HK-2 (cell line): ENCODE measurements around the gene ACOT7.
"Not testable (repeated sequence)": the region's sequence is repeated elsewhere in the genome, so short reads cannot be mapped to it uniquely, and the experiment has no call there.

ENCODE experiments used
- DNase-seq: peaks from one replicate; pipeline ENCODE4 v3.0.0-alpha.2; 2018; ENCODE audit not compliant: unreplicated experiment

Gene ACOT7

DNA sequence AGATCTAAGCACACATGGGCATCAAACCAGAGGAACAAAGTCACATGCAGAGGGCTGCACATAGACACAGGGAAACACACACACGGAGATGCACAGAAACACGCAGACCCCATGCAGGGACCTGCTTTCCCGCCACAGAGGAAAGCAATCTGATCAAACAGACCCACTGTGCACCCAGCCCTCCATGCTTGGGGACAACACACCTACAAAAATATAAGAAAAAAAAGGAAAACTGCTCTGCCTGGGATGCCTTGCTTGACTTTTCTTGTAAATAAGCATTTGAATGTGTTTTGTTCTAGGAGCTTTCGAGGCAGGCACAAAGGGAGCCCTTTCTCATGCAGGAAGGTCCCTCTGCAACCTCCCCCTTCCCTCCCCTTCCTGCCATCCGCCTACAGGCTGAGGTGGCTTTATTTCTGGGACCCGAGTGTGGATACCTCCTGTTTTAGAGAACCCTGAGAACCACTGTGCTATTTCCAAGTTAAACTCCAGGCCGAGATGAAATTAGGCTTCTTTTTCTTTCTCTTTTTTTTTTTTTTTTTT is 154.3 kb downstream of the ACOT7 start:
- DNase-seq: no peak

DNA sequence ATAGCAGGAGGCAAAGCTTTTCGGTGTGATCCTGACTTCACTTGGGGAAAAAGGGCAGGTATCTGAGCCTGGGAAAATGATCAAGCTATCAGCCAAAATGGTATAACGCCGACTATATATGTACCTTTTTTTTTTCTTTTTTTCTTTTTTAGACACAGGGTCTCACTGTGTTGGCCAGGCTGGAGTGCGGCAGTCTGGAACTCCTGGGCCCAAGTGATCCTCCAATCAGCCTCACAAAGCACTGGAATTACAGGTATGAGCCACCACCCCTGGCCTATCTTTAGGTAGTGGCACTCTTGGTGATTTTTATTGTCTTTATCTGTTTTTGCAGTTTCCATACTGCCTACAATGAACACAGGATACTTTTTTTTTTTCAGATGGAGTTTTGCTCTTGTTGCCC is 156.5 kb downstream of the ACOT7 start:
- no peak for DNase-seq

DNA sequence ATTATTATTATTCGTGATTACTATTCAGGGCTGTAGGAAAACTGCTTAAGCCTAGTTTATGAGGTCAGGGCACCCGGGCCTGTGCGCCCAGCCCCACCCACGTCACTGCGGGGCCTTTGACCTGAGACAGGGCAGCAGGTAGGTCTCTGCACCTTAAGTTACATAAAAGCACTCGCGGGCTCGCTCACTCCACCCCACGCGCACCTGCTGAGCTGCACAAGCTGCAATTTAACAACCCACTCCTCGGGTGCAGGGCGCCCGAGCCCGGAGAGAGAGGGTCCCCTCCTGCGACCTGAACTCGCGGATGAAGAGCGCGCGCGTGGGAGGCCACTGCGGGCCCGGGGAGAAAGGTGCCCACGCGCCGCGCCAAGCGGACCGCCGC is 158.3 kb downstream of the ACOT7 start:
- no peak for DNase-seq

DNA sequence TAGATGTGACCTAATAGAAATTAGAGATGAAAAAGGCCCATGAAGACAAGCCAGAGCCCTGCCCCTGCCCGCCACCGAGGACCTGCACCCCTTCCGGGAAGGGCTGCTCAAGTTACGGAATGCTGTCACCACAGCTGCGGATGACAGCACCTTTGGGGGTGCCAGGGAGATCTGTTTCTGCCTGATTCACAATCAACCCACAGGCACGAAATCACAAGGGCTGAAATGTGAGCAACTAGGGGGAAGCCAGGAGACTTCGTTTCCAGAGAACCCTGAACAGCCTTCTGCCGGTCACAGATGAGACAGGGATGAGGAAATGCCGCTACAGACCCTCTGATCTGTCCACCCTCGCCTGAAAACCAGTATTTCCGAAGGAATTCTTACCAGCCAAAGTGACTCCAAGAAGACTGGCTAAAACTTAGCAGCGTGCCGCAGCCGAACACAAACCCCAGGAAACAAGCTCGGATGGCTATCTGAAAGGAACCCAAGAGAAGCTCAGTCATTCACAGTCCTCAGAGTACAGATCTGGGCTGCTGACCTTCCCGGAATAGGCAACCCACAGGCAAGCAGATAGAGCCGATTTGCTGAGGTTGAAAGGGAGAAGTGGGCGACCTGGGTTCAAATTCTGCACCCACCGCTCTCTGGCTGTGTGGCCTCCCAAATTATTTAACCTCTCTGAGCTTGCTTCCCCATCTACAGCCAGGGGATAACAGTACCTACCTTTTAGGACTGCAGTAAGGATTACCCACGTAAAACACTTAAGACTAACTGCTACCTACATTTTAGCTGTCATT is 158.9 kb downstream of the ACOT7 start:
- no peak for DNase-seq

DNA sequence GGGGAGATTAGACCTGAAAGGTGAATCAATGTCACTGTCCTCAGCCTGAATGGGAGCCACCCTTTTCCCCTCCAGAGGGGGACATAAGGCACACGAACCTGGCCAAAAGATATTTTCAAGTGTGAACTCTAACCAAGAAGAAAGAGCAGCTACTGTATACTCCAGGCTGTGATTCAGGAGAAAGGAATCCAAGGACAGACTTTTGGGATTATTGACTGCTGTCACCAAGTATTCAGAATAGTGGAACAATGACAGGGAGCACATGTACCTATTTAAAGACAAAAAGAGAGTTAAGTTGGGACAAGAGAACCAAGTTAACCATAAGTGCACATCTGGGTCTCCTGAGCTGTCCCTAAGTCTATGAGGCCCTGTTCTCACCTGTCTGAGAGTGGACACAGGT is 160.2 kb downstream of the ACOT7 start:
- DNase-seq: no peak

DNA sequence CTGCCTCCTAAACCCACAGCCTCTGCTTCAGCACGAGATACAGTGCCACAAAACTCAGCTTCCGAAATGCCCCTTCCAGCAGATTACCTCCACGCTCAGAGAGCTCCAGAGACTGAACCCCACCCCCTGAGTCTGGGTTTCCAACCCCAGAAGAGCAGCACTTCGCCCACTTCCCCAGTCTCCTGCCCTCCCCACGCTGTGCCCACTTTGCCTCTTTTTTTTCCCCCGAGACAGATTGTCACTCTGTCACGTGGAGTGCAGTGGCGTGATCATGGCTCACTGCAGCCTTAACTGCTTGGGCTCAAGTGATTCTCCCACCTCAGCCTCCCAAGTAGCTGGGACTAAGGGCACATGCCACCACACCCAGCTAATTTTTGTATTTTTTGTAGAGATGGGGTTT is 167.9 kb downstream of the ACOT7 start:
- no peak for DNase-seq

DNA sequence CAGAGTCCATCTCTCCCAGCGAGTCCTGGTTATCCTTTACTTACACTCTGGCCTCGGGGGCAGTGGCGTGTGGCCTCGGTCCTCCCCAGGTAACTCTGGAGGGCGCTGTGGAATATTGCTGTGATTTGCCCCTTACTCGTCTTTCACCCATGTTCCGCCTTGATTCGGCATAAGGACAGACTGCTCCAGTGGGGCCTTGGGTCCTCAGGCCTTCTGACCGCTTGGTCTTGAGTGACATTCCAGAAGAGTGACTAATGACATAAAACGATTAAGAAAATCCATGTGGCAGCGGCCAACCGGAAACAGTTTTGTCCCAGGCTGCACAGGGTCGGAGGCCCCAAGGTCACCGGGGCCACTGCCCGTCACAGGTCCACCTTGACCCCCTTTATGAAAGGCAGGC is 168.8 kb downstream of the ACOT7 start:
- no peak for DNase-seq

DNA sequence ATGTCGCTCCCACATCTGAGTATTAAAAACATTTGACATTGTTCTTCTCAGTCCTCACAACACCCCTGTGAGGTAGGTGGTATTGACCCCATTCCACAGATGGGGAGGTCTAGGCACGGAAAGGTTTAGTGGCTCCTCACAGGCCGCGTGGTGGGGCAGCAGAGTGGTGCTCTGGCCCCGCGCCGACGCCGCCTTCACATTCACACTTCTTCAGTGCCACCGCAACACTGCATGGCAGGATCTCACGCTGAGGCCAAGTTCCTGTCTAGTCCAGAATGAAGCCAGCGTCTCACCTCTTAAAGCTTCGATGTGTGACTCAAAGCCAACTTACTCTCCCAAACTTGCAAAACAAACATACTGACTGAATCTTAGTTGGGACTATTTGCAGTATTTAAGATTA is 169.9 kb downstream of the ACOT7 start:
- DNase-seq: no peak

DNA sequence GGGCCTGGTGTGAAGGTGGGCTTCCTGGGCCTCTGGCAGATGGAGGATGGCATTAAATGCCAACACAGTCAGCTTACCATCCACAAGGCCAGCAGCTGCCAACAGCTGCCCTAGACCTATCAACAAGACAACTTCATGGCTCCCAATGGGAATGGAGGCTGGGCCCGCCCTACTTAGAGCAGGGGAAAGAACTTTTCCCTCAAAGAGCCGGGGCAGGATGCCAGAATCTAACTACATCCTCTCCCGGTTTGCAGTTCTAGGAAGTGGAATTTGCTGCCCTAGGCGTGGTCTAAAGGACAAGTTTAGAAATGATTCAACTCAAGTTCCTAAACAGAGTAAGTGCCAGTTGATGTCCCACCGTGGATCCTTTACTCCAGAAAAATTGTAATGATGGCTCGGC is 170.9 kb downstream of the ACOT7 start:
- DNase-seq: no peak

DNA sequence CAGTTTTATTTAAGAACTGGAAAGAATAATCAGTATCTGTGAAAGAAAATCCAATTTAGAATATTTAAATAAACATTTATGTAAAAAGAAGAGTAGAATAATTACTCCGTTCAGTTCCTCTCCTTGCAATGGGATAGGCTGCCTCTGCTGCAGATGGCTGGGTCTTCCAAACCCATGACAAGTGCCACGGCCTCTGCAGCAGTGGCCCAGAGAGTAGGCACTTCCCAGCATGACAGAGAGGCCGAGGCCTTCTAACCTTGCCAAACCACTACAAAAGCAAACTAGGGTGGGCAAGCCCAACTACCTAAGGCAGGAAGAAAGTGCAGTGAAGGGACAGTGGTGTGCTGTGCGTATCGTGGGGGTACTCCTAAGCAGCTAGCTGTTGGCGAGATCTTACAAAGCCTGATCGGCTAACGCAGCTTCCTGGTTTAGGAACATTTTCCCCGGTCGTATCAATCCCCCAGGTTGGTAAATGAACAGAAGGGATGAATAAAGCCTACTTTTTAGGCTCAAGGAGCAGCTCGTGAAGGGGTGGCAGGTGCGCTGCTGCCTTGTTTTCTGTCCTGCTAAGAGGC is 172.3 kb downstream of the ACOT7 start:
- DNase-seq: no peak

DNA sequence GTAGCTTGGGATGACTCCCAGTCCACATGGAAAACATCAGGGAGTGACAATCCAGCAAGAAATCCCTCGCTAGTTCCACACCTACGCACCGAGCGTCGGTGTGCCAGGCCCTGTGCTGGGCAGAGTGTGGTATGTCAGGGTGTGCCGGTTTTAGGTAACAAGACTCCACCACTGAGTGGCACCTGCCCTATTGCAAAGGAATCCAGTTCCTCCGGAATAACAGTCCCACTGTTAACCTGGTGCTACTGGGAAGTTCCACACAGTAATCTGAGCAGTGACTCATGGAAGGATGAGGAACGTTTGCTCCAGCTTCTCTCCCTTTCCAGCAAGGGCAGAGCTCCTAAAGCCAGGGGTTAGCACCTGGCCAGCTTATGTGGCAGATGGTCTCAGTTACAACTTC is 173.3 kb downstream of the ACOT7 start:
- no peak for DNase-seq

DNA sequence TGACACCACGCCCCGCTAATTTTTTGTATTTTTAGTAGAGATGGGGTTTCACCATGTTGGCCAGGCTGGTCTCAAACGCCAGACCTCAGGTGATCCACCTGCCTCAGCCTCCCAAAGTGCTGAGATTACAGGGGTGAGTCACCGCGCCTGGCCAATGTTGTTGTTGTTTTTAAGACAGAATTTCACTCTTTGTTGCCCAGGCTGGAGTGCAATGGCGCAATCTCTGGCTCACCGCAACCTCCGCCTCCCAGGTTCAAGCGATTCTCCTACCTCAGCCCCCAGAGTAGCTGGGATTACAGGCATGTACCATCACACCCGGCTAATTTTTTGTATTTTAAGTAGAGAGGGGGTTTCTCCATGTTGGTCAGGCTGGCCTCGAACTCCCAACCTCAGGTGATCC is 173.9 kb downstream of the ACOT7 start:
- not testable (repeated sequence) for DNase-seq

DNA sequence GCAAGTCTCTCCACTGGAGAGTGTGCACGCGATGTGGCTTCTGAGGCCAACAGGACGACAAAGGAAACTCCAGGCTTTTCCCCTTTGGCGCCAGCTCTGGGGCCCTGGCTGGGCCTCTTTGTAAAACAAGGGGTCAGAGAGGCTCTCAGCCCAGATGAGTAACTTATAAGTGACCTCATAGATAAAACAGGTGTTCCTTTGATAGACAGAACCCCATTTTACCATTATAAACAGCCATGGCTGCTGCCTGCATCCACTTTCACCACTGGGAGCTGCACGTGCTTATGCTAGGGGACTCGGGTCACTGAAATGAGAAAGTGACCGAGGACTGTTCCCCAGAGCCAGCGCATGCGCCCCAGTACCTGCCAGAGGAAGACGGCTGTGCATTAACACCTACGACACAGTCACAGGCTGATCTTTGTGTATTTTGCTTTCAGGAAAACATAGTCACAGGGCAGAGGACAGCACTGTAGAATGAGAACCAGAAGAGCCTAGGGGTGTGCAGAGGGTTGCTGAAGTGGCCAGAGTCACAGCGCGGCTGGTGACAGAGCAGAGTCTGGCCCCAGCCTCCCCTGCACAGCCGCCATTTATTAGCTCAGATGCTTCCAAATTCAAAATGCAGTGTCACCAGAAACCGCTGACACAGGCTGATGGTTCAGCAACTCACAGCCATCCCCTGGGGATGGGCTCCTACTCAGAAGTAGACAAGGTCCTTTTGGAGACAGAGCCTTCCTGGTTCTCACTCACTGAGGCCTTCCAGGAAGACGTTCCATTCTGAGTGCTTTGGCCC is 175.0 kb downstream of the ACOT7 start:
- no peak for DNase-seq
